Measurements from ENCODE around the gene PHLDB2.

PHLDB2 gene

DNA sequence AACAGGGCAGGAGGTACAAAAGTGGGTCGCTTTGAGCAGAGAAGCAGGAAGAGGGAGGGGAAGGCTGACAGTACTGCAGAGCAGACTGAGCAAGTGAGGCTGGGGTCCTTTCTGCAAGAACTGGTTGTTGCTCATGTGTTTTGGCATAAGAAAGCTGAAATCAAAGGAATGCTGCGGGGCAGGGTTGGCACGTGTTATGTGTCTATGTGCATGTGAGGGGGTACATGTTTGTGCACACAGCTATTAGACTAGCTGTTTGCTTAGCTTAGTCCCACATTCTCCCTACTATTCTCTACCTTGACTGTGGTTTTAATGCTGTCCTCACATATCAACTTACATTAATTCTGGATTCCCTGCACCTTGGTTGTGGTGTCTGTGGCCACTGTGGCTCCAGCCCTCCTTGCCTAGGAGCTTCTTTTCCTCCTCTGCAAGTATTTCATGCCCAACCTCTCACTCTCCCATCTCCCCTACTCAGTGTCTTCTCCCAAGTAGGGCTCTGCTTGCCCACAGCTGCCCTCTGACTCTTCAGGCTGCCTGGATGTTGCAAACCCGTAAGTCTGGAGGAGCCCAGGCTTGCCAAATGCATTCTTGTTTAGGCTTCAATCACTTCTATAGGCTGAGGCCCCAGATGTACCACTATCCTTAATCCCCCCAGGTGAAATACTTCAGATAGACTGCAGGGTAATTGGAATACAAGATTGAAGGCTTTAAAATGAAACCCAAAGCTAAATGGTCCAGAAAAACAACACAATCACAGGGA lies 144.4 kb downstream of the PHLDB2 start:
- H3K4me3 ChIP-seq (ENCODE audit: low read depth, low read length): no peak overlapping the region
- no peak for DNase-seq (ENCODE audit: low read depth)
- TF ChIP-seq MAX (IDR thresholded peaks at IDR 0.05; ENCODE audit: low read depth, low read length) (no peak), MYC (IDR thresholded peaks at IDR 0.05; ENCODE audit: low read depth, low read length) (no peak), CTCF (IDR thresholded peaks at IDR 0.05; ENCODE audit: low read depth, low read length) (no peak), POLR2A (IDR thresholded peaks at IDR 0.05; ENCODE audit: extremely low read depth, insufficient read length) (no peak)

DNA sequence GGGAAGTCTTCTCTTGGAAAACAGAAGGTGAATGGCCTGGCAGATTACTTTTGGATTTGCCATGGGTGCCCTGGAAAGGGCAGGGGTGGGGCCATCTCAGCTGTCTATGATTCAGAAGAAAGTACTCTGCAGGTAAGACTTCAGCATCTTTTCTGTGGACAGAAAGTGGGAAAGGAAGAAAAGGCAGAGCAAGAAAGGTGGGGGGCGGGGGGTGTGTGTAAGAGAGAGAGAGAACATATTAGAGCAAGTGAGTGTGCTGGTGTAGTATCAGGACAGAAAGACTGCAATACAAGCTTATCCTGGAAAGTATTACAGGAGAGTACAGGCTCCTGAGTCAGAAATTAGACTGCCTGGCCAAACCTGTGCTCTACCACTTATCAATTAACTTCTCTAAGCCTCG lies 145.1 kb downstream of the PHLDB2 start:
- TF ChIP-seq MYC (IDR thresholded peaks at IDR 0.05; ENCODE audit: low read depth, low read length) (no peak), POLR2A (IDR thresholded peaks at IDR 0.05; ENCODE audit: extremely low read depth, insufficient read length) (no peak), MAX (IDR thresholded peaks at IDR 0.05; ENCODE audit: low read depth, low read length) (no peak), CTCF (IDR thresholded peaks at IDR 0.05; ENCODE audit: low read depth, low read length) (no peak)
- no peak for DNase-seq (ENCODE audit: low read depth)
- no peak overlapping the region for H3K4me3 ChIP-seq (ENCODE audit: low read depth, low read length)

DNA sequence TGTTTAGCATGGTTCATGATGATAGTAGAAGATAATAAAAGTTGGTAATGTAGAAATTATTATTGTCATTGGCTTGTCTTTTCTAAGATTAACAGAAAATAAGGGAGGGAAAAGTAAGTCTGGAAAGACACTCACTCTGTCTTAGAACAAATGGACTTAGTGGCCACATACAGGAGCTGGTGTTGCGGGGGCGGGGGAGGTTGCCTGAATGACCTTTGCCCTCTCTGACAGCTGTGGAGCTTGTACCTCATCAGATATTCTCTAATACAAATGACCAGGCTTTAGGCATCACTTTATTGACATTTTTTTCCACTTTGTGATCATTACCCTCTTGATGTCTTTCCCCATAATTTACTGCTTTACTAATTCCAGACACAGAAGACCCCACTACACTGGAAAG lies 145.6 kb downstream of the PHLDB2 start:
- TF ChIP-seq MAX (IDR thresholded peaks at IDR 0.05; ENCODE audit: low read depth, low read length): no peak
- no peak for TF ChIP-seq POLR2A (IDR thresholded peaks at IDR 0.05; ENCODE audit: extremely low read depth, insufficient read length)
- no peak for TF ChIP-seq CTCF (IDR thresholded peaks at IDR 0.05; ENCODE audit: low read depth, low read length)
- no peak for TF ChIP-seq MYC (IDR thresholded peaks at IDR 0.05; ENCODE audit: low read depth, low read length)
- DNase-seq (ENCODE audit: low read depth): no peak
- no peak overlapping the region for H3K4me3 ChIP-seq (ENCODE audit: low read depth, low read length)

DNA sequence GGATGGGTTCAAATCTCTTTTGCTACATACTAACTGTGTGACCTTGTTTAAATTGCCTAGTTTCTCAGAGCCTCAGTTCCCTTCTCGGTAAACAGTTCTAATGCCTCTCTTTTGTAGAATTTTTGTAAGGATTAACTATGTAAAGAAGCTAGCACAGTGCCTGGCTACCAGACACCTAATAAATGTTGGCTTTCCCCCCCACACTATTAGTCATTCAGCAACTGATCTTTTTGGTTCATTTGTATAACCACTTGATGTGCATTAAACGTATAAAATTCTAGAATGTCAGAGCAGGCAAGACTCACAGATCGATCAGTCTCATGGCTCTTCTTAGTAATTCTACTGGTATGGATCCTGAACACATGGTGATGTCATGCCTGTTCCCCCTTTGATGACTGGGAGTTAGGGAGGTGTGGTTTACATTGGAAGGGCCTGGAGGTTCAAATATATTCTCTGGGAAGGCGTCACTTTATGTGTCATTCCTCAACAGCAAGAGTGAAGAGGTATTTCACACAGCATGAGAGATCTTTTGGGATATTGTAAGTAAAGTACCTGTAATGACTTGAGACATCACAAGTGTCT lies 146.1 kb downstream of the PHLDB2 start:
- no peak overlapping the region for H3K4me3 ChIP-seq (ENCODE audit: low read depth, low read length)
- no peak for DNase-seq (ENCODE audit: low read depth)
- no peak for TF ChIP-seq CTCF (IDR thresholded peaks at IDR 0.05; ENCODE audit: low read depth, low read length)
- TF ChIP-seq MYC (IDR thresholded peaks at IDR 0.05; ENCODE audit: low read depth, low read length): no peak
- TF ChIP-seq MAX (IDR thresholded peaks at IDR 0.05; ENCODE audit: low read depth, low read length): no peak
- no peak for TF ChIP-seq POLR2A (IDR thresholded peaks at IDR 0.05; ENCODE audit: extremely low read depth, insufficient read length)

DNA sequence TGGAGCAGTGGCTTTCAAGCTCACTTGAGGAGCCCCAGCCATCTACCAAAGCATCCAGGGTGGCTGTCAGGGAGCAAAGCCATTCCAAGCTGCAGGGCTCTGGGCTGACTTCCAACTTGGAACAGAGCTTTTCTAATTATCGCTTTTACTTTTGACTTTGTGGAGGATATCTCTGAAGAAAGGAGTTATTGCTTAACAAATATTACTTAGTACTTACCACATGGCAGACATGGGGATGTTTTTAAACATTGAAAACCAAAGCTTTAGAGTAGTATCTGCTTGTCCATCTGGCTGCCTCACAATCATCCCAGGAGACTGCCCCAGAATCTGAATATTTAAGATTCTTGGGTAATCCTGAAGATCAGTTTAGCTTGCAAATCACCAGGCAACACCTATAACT lies 148.6 kb downstream of the PHLDB2 start:
- no peak for DNase-seq (ENCODE audit: low read depth)
- TF ChIP-seq CTCF (IDR thresholded peaks at IDR 0.05; ENCODE audit: low read depth, low read length): no peak
- TF ChIP-seq POLR2A (IDR thresholded peaks at IDR 0.05; ENCODE audit: extremely low read depth, insufficient read length): no peak
- no peak for TF ChIP-seq MYC (IDR thresholded peaks at IDR 0.05; ENCODE audit: low read depth, low read length)
- no peak overlapping the region for H3K4me3 ChIP-seq (ENCODE audit: low read depth, low read length)

Data from NB4 (cell line).